ENCODE results near the gene TRIM52. TPM values are rescaled to one million over a fixed set of nuclear protein-coding genes. Genes with fewer than 3 reads are reported as not detected.

TRIM52 gene
- total and polyA plus RNA-seq, 9 donors, result 13.0 to 18.8 (median 15.3) TPM

GRCh38 chr5:181221792-181222629 is 38.9 kb downstream of the TRIM52 start:
- no peaks in the 10 kb centered on the region for H3K9me3 ChIP-seq
- H3K4me1 ChIP-seq (ENCODE audit: insufficient read depth), result peaks cover 6% of the 10 kb centered on the region
- peak overlapping the region; percentile 77 to 97 for H3K27ac ChIP-seq
- intact Hi-C loops (cut with DNase I), result loop anchor here in 1 of 4 donors (2.0 to 5.0 kb wide), 2 partner anchors 21 to 35 kb away; partner anchors contain the start of gene RACK1
- no peaks in the 10 kb centered on the region for H3K27me3 ChIP-seq
- no peaks in the 10 kb centered on the region for H3K36me3 ChIP-seq
- peak; percentile 93 to 99 (median 98) for DNase-seq
- peak overlapping the region; percentile 86 for H3K4me3 ChIP-seq
- TF ChIP-seq POLR2A (IDR thresholded peaks at IDR 0.05) (no peak), EP300 (IDR thresholded peaks at IDR 0.05) (no peak)
- TF ChIP-seq, protein P1, sequence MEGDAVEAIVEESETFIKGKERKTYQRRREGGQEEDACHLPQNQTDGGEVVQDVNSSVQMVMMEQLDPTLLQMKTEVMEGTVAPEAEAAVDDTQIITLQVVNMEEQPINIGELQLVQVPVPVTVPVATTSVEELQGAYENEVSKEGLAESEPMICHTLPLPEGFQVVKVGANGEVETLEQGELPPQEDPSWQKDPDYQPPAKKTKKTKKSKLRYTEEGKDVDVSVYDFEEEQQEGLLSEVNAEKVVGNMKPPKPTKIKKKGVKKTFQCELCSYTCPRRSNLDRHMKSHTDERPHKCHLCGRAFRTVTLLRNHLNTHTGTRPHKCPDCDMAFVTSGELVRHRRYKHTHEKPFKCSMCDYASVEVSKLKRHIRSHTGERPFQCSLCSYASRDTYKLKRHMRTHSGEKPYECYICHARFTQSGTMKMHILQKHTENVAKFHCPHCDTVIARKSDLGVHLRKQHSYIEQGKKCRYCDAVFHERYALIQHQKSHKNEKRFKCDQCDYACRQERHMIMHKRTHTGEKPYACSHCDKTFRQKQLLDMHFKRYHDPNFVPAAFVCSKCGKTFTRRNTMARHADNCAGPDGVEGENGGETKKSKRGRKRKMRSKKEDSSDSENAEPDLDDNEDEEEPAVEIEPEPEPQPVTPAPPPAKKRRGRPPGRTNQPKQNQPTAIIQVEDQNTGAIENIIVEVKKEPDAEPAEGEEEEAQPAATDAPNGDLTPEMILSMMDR (IDR thresholded peaks at IDR 0.05), result peak in 2 of 3 donors; percentile 3 to 22
- 4 to 7% (median 5%) methylated on average over 41 to 50 of the region's 50 CpGs for WGBS, 3 donors

DNA sequence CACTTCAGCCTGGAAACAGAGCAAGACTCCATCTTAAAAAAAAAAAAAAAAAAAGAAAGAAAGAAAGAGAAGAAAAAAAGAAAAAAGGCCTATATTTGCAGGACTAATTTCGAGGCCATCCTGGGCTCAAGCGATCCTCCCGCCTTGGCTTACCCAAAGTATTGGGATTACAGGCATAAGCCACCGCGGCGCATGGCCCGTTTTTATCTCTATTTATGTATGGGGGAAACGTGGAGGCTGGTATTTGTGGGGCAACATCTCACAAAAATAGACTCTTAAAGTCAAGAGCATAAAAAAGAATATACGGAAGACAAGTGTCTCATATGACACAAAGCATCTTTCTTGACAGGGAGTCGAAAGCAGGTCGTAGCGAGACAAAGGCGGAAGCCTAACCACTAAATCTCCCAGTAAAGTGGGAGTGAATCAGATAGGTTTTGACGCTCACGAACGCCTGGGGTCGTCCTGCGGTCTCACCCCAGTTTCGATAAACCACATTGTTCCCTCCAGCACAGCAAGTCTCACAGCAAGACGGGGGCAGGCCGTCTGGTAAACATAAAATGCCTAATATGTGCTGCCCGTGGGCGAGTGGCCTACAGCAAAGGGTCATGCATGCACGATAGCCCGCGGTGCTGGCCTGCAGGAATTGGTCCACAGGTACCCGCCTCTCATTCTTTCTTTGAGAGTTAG is 39.7 kb downstream of the TRIM52 start:
- DNase-seq, result peak in 2 of 5 donors; percentile 43 to 47
- no peak overlapping the region for H3K4me3 ChIP-seq
- no peaks in the 10 kb centered on the region for H3K9me3 ChIP-seq
- no peak overlapping the region for H3K27ac ChIP-seq
- intact Hi-C loops (cut with DNase I), result loop anchor here in 1 of 4 donors (5.0 kb wide), 1 partner anchor 34 kb away; no protein-coding TSS in a partner anchor
- H3K4me1 ChIP-seq (ENCODE audit: insufficient read depth), result peaks cover 8% of the 10 kb centered on the region
- WGBS, 3 donors, result 60 to 68% (median 68%) methylated on average over 27 of the region's 27 CpGs
- H3K27me3 ChIP-seq, result no peaks in the 10 kb centered on the region
- TF ChIP-seq EP300 (IDR thresholded peaks at IDR 0.05), result no peak
- TF ChIP-seq, protein P1 (IDR thresholded peaks at IDR 0.05), result no peak
- no peak for TF ChIP-seq POLR2A (IDR thresholded peaks at IDR 0.05)
- no peaks in the 10 kb centered on the region for H3K36me3 ChIP-seq

DNA sequence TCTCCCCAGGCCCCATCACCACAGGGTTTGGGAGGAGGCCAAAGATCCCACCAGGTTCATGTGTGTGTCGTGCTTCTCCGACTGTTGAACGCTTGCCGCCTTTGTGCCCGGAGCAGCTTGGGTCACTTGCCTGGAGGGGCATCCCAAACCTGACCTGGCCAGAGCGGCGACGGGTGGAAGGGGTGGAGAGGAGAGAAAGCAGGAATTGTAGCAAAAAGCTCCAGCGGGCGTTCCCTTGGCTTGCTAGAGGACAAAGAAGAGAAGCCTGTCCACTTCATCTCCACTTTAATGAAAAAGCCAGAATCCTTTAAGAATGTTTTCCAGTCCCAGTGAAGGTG is 40.8 kb downstream of the TRIM52 start:
- no peaks in the 10 kb centered on the region for H3K9me3 ChIP-seq
- TF ChIP-seq, protein P1 (IDR thresholded peaks at IDR 0.05), result no peak
- TF ChIP-seq EP300 (IDR thresholded peaks at IDR 0.05) (no peak), POLR2A (IDR thresholded peaks at IDR 0.05) (no peak)
- intact Hi-C loops (cut with DNase I), result loop anchor here in 1 of 4 donors (5.0 kb wide), 1 partner anchor 33 kb away; no protein-coding TSS in a partner anchor
- peaks cover 8% of the 10 kb centered on the region for H3K4me1 ChIP-seq (ENCODE audit: insufficient read depth)
- no peak for DNase-seq
- H3K36me3 ChIP-seq, result no peaks in the 10 kb centered on the region
- WGBS, 3 donors, result 88 to 91% (median 91%) methylated on average over 10 of the region's 10 CpGs
- no peak overlapping the region for H3K4me3 ChIP-seq
- no peaks in the 10 kb centered on the region for H3K27me3 ChIP-seq
- H3K27ac ChIP-seq, result no peak overlapping the region

DNA sequence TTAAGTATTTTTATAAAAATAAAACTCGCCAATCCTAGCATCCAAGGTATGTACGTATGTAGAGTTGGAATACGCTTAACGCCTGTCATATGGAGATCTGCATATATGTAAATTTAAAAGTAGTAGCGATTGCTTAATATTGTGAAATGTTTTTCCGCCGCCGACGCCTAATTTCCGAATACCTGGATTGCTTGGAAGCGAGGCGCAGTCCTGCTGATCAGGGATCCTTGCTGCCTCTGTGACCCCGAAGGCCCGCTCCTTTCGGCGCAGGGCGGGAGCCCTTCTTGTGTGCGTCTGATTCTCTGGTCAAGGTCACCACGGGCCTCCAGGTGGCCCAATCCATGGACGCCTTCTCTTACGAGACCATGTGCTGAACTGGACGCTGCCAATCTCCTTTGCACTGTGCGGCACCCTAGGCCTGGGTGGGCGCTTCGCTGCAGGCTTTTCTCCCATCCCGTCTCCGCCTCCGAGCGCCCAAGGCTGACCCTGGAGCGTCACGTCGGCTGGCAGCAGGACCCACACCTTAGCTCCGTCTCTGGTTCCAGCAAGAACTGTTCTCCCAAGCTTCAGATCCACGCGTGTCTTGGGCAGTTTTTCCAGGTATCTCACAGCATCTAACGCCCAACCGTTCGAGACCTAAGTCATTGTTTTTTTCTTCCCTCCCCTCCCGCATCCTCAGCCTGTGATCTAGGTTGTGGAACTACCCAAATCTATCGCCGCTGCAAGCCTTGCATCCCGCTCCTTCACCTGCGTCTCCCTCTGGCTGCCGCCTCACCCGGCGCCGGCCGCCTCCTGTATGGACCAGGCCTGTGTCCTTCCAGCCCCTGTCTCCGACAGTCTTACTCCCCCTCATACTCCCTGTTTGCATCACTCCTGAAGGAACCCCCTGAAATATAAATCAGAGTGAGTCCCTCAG is 41.4 kb downstream of the TRIM52 start:
- peaks cover 8% of the 10 kb centered on the region for H3K4me1 ChIP-seq (ENCODE audit: insufficient read depth)
- H3K4me3 ChIP-seq, result no peak overlapping the region
- H3K27ac ChIP-seq, result no peak overlapping the region
- peak in 1 of 5 donors; percentile 39 for DNase-seq
- intact Hi-C loops (cut with DNase I), result loop anchor here in 1 of 4 donors (5.0 kb wide), 1 partner anchor 32 kb away; no protein-coding TSS in a partner anchor
- TF ChIP-seq POLR2A (IDR thresholded peaks at IDR 0.05), result no peak
- H3K27me3 ChIP-seq, result no peaks in the 10 kb centered on the region
- 68 to 77% (median 73%) methylated on average over 49 of the region's 49 CpGs for WGBS, 3 donors
- H3K36me3 ChIP-seq, result no peaks in the 10 kb centered on the region
- no peaks in the 10 kb centered on the region for H3K9me3 ChIP-seq

Measured in ovary (tissue), 9 donors.